ENCODE results near the gene ZNF384. TPM values are rescaled to one million over a fixed set of nuclear protein-coding genes. Genes with fewer than 3 reads are reported as not detected.

Gene ZNF384
- polyA plus RNA-seq (29.0 to 44.0 TPM (median 29.8 TPM) in 3 replicates), polyA minus RNA-seq (21.3 to 60.1 TPM (median 34.4 TPM) in 3 replicates)
- polyA plus RNA-seq (2011; ENCODE audit: low read depth): 11.7 TPM
- 24.9 and 27.5 TPM in 2 replicates for polyA plus RNA-seq (2011; cell fraction: cytosol; rRNA removed)
- 74.2 and 75.2 TPM in 2 replicates for polyA plus RNA-seq (2011; cell fraction: nucleus; rRNA removed)
- 27.7 and 30.3 TPM in 2 replicates for polyA plus RNA-seq (2012; ENCODE audit: low replicate concordance)
- polyA minus RNA-seq (2011; cell fraction: cytosol; rRNA and poly(A)+ RNA removed): 26.1 TPM
- polyA minus RNA-seq (2011; cell fraction: nucleus; rRNA and poly(A)+ RNA removed): 19.2 and 31.5 TPM in 2 replicates

DNA sequence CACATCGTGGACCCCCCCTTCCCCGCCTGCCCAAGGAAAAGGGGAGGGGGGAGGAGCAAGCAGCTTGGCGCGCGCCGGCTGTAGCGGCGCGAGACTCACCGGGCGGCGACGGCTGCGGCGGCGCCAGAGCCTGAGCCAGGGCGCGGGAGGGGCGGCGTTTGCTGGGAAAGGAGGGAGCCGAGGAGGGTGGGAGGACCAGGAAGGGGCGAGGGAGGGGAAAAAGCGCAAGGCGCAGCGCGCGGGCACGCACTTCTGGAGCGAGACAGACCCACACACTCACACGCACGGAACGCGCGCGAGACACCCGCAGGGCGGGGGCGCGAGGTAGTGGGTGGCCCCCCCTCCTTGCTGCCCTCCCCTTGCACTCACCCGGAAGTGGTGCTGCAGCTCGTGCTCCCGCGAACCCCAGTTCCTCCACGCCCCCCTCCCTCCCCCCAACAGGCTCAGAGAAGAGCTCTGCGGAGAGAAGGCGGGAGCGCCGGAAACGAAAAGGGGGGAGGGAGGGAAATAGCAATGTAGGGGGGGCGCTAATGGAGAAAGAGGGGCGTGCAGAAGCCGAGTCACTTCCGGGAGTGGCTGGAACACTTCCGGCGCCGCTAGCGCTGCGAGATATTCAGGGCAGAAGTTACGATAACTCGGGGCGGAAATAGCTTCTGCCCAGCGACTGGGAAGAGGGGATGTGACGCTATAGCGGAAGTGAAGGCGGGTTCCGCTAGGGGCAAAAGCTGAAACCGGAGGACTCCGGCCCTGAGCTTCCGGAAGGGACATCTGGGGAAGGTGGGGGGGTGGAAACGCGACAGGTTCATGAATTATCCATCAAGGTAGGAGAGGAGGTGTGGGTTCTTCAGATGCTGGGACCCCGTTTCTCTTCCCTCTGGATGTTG lies at the start of gene ZNF384:
TSS of gene ZNF384 (minus strand) at position 377 of the 884 bp plus-strand sequence. CDS start 9,855 bp downstream, outside the sequence.
- no peaks in the 10 kb centered on the region for H4K20me1 ChIP-seq (ENCODE audit: control insufficient read depth, extremely low read depth, insufficient read depth, low read length)
- DNase-seq (ENCODE audit: low read depth, low spot score) (peak; percentile 92), FAIRE-seq (peak; percentile 13)
- peaks cover 58% of the 10 kb centered on the region for H3K79me2 ChIP-seq (ENCODE audit: control insufficient read depth, insufficient read depth, low read length)
- H3K9me3 ChIP-seq (ENCODE audit: control insufficient read depth, low read depth, low read length): no peaks in the 10 kb centered on the region
- TF ChIP-seq, protein P1, sequence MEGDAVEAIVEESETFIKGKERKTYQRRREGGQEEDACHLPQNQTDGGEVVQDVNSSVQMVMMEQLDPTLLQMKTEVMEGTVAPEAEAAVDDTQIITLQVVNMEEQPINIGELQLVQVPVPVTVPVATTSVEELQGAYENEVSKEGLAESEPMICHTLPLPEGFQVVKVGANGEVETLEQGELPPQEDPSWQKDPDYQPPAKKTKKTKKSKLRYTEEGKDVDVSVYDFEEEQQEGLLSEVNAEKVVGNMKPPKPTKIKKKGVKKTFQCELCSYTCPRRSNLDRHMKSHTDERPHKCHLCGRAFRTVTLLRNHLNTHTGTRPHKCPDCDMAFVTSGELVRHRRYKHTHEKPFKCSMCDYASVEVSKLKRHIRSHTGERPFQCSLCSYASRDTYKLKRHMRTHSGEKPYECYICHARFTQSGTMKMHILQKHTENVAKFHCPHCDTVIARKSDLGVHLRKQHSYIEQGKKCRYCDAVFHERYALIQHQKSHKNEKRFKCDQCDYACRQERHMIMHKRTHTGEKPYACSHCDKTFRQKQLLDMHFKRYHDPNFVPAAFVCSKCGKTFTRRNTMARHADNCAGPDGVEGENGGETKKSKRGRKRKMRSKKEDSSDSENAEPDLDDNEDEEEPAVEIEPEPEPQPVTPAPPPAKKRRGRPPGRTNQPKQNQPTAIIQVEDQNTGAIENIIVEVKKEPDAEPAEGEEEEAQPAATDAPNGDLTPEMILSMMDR (optimal IDR thresholded peaks at IDR 0.05 in 1 of 3, IDR thresholded peaks at IDR 0.05 in 1 of 3, conservative IDR thresholded peaks at IDR 0.05 in 1 of 3; ENCODE audit: extremely low read depth in 1 of 3, insufficient read depth in 2 of 3, low read length in 3 of 3): peak in 1 of 3 experiments; percentile 3
- no peak for TF ChIP-seq EZH2 (IDR thresholded peaks at IDR 0.05; ENCODE audit: low read length)
- dilution Hi-C loops (cut with MboI; ENCODE audit: extremely low pct_ligation_motif_present, low sequenced_read_pairs): no loop called here
- peaks cover 0 to 6% of the 10 kb centered on the region in 2 experiments for H3K36me3 ChIP-seq (ENCODE audit: control insufficient read depth in 2 of 2, extremely low read depth in 1 of 2, insufficient read depth in 2 of 2, low read length in 2 of 2)
- peaks cover 21% of the 10 kb centered on the region for H3K4me1 ChIP-seq (ENCODE audit: control insufficient read depth, extremely low read depth, insufficient read depth, low read length)
- peak within 1 kb of the TSS; percentile 84 to 98 (median 97) for H3K4me3 ChIP-seq (ENCODE audit: control insufficient read depth in 2 of 3, extremely low read depth in 1 of 3, insufficient read depth in 2 of 3, low read depth in 1 of 3, low read length in 3 of 3)
- H3K4me2 ChIP-seq (ENCODE audit: control insufficient read depth, extremely low read depth, insufficient read depth, low read depth, low read length): peak within 1 kb of the TSS; percentile 98
- H3K27ac ChIP-seq (ENCODE audit: control insufficient read depth, insufficient read depth, low read length): peak within 1 kb of the TSS; percentile 81
- peak within 1 kb of the TSS; percentile 92 for H2AFZ ChIP-seq (ENCODE audit: control insufficient read depth, low read length)
- no peaks in the 10 kb centered on the region for H3K9me1 ChIP-seq (ENCODE audit: control insufficient read depth, extremely low read depth, insufficient read depth, low read length)
- peak within 1 kb of the TSS; percentile 92 for H3K9ac ChIP-seq (ENCODE audit: control insufficient read depth, extremely low read depth, insufficient read depth, low read length)
- no peaks in the 10 kb centered on the region for H3K27me3 ChIP-seq (ENCODE audit: control insufficient read depth, extremely low read depth, insufficient read depth, low read length)

- DNase-seq (ENCODE audit: low read depth, low spot score): no peak
- Histone ChIP-seq H3K27me3 (ENCODE audit: control insufficient read depth, extremely low read depth, insufficient read depth, low read length) (no peaks in the 10 kb centered on the region), H3K36me3 (ENCODE audit: control insufficient read depth in 2 of 2, extremely low read depth in 1 of 2, insufficient read depth in 2 of 2, low read length in 2 of 2) (peaks cover 6 to 10% of the 10 kb centered on the region in 2 experiments), H3K9ac (ENCODE audit: control insufficient read depth, extremely low read depth, insufficient read depth, low read length) (no peak overlapping the region), H2AFZ (ENCODE audit: control insufficient read depth, low read length) (no peak overlapping the region), H3K9me3 (ENCODE audit: control insufficient read depth, low read depth, low read length) (no peaks in the 10 kb centered on the region), H3K4me2 (ENCODE audit: control insufficient read depth, extremely low read depth, insufficient read depth, low read depth, low read length) (no peak overlapping the region), H3K9me1 (ENCODE audit: control insufficient read depth, extremely low read depth, insufficient read depth, low read length) (no peaks in the 10 kb centered on the region), H3K4me1 (ENCODE audit: control insufficient read depth, extremely low read depth, insufficient read depth, low read length) (peaks cover 9% of the 10 kb centered on the region), H3K79me2 (ENCODE audit: control insufficient read depth, insufficient read depth, low read length) (no peaks in the 10 kb centered on the region), H3K27ac (ENCODE audit: control insufficient read depth, insufficient read depth, low read length) (no peak overlapping the region), H4K20me1 (ENCODE audit: control insufficient read depth, extremely low read depth, insufficient read depth, low read length) (no peaks in the 10 kb centered on the region), H3K4me3 (ENCODE audit: control insufficient read depth in 2 of 3, extremely low read depth in 1 of 3, insufficient read depth in 2 of 3, low read depth in 1 of 3, low read length in 3 of 3) (no peak overlapping the region)
- TF ChIP-seq, protein P1 (optimal IDR thresholded peaks at IDR 0.05 in 1 of 3, IDR thresholded peaks at IDR 0.05 in 1 of 3, conservative IDR thresholded peaks at IDR 0.05 in 1 of 3; ENCODE audit: extremely low read depth in 1 of 3, insufficient read depth in 2 of 3, low read length in 3 of 3): no peak
- TF ChIP-seq EZH2 (IDR thresholded peaks at IDR 0.05; ENCODE audit: low read length): no peak
- dilution Hi-C loops (cut with MboI; ENCODE audit: extremely low pct_ligation_motif_present, low sequenced_read_pairs): no loop called here
- FAIRE-seq: no peak
Observed at GRCh38 chr12:6736754-6737153, 47.6 kb upstream of the ZNF384 start.
